Heart left ventricle (tissue), 13 donors: ENCODE results near the gene CNP.

Source experiments
- CTCF ChIP-seq, 12 donors: fragments of 200-600 bp; sonication (generic) in 4 of 12; IDR thresholded peaks; one replicate each; pipeline versions ENCODE4 v1.5.0 to v1.8.0; 2018 to 2022; ENCODE audit warnings: antibody characterized with exemption in 12 of 12, mild to moderate bottlenecking in 5 of 12
- POLR2A ChIP-seq, 2 donors: fragments of 450-650 bp; IDR thresholded peaks; one replicate each; pipeline ENCODE4 v1.6.1; 2017; ENCODE audit warnings: antibody characterized with exemption in 2 of 2, mild to moderate bottlenecking in 2 of 2, moderate library complexity in 2 of 2
- donor health status: ischemic (EF 13 %, LVEDD 7.1; RV severe dilation, severe dysfunction).
- donor health status: DM: no; HTN: yes; CAD: no.
- donor health status: DM: no; HTN: no; CAD: no.
- donor health status: ischemic (EF 25% LVEDD 6.9; RV normal size, moderate dysfunction).
- donor health status: ischemic (EF 25% LVEDD 5.7; RV mildly dilated, moderate dysfunction).
- donor health status: ischemic (EF 35%, LVEDD 5.7; RV mildly dilated, moderate dysfunction).
- donor health status: nonischemic (EF 11% LVEDD 7.7; RV severe dilation, severe dysfunction).
- donor health status: DM: yes; HTN: yes; CAD: no.
- donor health status: PGD.
- donor health status: ischemic (EF 29% LVEDD 5.4; RV normal size, mild dysfunction).
- donor health status: nonischemic (EF 23%, LVEDD 6.1; RV moderate dilation, normal function).

GRCh38 chr17:42026857-42027589, 60.4 kb downstream of the CNP start:
- TF ChIP-seq CTCF (IDR thresholded peaks at IDR 0.05) (no peak), POLR2A (IDR thresholded peaks at IDR 0.05) (no peak)
